Fibroblast of skin of back (primary cell): ENCODE data around the gene UBQLN3.

Source experiments
- DNase-seq: peaks from one replicate; pipeline ENCODE4 v3.0.0-alpha.2; 2013

UBQLN3 gene

GRCh38 chr11:5505363-5506048 is 4.3 kb downstream of the UBQLN3 start:
- no peak for DNase-seq

GRCh38 chr11:5504403-5504921 is 5.3 kb downstream of the UBQLN3 start:
- no peak for DNase-seq

GRCh38 chr11:5500393-5500801 is 9.4 kb downstream of the UBQLN3 start:
- DNase-seq = no peak

GRCh38 chr11:5499671-5500070 is 10.1 kb downstream of the UBQLN3 start:
- DNase-seq = no peak

GRCh38 chr11:5489576-5490357 is 20.0 kb downstream of the UBQLN3 start:
- DNase-seq = no peak

- DNase-seq = no peak
Measured at GRCh38 chr11:5488798-5489399, 20.9 kb downstream of the UBQLN3 start.

GRCh38 chr11:5488385-5488784 is 21.4 kb downstream of the UBQLN3 start, which contains the start of gene OR52D1:
OR52D1 (plus strand) TSS chr11:5488685; CDS start chr11:5488707, 22 bp downstream.
- DNase-seq = no peak

- DNase-seq = no peak
Measured at GRCh38 chr11:5486421-5486820, 23.3 kb downstream of the UBQLN3 start.

- no peak for DNase-seq
Measured at GRCh38 chr11:5486003-5486402, 23.8 kb downstream of the UBQLN3 start.

GRCh38 chr11:5476186-5476819 is 33.5 kb downstream of the UBQLN3 start:
- peak; percentile 54 for DNase-seq

- DNase-seq = no peak
Measured at GRCh38 chr11:5473921-5474320, 35.8 kb downstream of the UBQLN3 start.

- no peak for DNase-seq
Measured at GRCh38 chr11:5467527-5467926, 42.2 kb downstream of the UBQLN3 start.

GRCh38 chr11:5460983-5461621 is 48.7 kb downstream of the UBQLN3 start:
- DNase-seq = no peak
